Cerebellar nuclear complex (tissue), 1 donor: ENCODE measurements around the gene ABLIM2.
"Not testable (repeated sequence)": the region's sequence is repeated elsewhere in the genome, so short reads cannot be mapped to it uniquely, and the experiment has no call there.

ENCODE experiments used
- DNase-seq, 2 experiments: peaks; one replicate each; lab custom pipeline; 2025; lab: John Stamatoyannopoulos, UW

ABLIM2 gene

DNA sequence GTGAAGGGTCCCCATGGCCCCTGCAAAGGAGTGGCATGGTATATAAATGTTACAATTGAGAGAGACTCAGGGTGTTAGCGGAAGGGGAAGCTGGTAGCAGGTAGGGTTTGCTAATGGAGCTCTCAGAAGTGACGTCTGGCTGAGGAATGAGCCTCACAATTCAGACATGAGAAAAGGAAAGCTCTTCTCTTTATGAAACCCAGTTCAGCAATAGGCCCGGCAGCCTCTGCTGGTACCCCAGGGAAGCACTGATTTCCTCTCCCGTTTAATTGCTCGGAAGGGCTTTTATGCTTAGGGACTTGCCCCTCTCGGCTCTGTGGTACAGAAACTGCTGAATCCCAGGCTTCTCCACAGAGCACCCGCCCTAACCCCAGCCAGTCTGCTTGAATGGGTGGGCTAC, 199.5 kb downstream of the ABLIM2 start:
- DNase-seq, result no peak

DNA sequence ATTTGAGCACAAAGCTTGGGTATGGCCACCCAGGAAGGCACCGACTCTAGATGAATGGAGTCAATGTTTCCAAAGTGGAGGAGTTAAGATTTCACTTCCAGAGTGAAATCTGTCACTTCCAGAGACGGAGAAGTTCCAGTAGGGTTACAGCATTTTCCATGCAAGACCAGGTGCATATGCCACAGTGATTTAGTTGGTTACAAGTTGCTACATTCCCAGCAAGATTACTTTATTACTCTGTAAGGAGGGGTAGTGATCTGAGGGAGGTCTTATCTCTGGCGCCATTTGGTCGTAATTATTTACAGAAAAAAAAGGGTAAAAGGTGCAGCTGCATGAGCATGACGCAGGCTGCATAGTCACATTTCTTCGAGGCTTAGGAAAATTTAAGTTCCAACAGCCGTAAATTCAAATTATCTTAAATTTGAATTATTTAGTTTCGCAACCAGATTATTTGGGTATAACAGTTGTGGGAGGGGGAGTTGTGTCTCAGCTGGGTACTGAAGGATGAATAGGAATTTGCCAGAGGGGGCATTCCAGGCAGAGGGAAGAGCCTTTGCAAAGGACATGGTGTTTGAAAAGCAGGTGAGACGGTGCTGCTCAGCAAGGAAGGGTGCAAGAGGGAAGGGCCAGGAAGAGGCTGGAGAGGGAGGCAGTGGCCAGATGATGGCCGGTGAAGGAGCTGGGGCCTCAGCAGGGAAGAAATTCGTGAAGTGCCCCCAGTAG, 201.5 kb downstream of the ABLIM2 start:
- DNase-seq, result no peak

DNA sequence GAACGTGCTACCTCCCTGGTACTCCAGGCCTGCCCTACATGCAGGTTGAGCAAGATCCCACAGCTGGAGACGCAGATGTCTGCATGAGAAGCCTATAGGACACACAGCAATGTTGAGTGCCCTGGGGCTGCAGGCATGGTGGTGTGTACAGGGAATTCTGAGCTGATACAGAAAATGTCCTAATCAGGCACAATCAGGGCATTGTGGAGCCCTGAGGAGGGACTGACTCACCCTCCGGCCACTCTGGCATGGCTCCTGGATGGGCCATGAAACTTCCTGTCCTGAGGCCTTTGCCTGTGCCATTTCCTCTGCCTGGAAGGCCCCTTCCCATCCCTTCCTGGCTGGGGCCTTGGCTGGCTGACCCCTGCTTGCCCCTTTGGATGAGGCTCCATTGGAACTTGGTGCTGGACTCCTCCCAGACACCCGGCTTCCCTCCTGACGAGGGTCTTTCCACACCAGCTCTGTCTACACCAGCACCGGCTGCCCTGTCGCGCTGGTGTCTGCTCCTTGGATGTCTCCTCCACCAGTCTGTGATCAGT, 202.3 kb downstream of the ABLIM2 start:
- no peak for DNase-seq

DNA sequence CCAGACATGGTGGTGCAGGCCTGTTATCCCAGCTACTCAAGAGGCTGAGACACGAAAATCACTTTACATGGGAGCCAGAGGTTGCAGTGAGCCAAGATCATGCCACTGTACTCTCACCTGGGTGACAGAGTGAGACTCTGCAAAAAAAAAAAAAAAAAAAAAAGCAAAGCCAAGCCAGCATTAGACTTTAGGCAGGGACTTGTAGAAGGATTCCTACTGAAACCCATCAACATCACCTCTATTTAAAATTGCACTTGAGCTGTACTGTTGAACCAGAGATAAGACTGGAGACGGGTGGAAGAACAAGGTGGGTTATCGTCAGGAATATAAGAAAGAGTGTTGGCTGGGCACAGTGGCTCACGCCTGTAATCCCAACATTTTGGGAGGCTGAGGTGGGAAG, 203.2 kb downstream of the ABLIM2 start:
- DNase-seq, result no peak

DNA sequence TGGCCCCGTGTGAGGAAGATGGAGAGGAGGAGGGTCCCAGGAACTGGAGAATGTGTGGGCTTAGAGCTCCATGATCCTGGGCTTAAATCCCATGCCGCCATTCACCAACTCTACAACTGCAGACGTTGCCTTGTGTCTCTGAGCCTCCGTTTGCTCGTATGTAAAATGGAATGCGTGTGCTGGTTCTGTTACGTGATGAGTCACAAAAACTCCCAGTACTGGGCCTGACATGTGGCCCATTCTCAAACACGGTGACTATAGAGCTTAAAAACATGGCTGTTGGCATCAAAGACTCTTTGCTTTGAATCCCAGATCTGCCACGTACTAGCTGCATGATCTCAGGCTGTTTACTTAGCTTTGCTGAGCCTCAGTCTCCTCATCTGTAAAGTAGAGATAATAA, 206.0 kb downstream of the ABLIM2 start:
- no peak for DNase-seq

DNA sequence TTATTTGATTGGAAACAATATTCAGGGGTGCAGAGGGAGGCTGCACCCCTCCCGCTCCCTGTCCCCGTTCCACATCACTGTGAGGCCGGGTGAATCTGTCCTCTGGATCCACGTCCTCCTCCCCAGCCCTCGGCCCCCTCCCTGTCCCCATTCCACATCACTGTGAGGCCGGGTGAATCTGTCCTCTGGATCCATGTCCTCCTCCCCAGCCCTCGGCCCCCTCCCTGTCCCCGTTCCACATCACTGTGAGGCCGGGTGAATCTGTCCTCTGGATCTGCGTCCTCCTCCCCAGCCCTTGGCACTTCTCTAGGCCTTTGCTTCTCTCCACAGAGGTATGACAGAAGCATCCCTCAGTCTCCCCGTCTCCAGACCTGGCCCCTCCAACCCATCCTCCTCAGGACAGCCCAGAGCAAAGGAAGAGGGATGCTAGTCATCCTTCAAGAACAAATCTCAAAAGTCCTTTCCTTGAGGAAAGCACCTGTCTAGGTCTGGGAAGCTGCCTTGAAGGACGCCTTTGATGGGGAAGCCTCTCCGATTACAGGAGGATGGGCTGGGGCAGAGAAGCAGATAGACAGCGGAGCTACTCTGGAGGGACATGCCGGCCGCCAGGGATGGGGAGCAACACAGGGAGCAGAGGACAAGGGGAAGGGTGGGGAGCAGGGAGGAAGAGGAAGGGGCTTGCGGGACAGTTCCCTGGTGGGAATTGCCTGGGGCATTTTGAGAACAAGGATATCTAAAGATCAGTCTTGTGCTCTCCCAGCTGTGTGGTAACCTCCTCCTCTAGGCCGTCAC, 208.1 kb downstream of the ABLIM2 start:
- DNase-seq, result no peak

DNA sequence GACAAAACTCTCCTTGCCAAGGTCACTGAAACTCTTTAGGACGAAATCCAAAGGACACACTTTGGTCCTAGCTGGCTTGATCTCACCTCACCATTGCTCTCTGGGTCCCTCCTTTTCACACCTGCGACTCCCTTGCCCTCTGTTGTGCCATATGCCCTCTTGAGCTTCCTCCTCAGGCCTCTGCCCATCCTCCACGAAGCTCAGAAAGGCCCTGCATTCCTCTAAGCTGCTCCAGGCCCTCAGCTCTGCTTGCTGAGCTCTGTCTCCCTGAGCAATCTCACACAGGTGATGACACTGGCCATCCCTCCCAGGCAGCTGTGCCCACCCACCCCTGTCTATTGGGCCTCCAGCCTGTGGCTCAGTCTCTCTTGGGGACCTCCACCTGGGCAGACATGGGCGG, 208.9 kb downstream of the ABLIM2 start:
- no peak for DNase-seq

DNA sequence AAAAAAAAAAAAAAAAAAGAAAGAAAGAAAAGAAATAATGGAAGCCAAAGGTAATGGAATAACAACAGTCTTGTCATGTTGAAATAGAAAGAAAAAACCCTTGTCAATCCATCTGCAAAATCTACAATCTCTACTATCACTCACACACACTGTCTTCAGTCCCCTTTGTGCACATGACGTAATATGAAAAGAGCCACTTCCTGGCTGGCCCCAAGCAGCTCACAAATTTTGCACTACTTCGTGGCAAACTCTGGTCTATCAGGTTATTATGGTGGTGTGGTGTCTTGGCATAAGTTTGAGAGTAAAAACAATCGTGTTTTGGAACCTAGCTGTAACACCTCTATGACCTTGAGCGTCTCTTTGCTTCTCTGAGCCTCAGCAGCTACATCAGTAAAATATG, 210.7 kb downstream of the ABLIM2 start:
- DNase-seq, result no peak

DNA sequence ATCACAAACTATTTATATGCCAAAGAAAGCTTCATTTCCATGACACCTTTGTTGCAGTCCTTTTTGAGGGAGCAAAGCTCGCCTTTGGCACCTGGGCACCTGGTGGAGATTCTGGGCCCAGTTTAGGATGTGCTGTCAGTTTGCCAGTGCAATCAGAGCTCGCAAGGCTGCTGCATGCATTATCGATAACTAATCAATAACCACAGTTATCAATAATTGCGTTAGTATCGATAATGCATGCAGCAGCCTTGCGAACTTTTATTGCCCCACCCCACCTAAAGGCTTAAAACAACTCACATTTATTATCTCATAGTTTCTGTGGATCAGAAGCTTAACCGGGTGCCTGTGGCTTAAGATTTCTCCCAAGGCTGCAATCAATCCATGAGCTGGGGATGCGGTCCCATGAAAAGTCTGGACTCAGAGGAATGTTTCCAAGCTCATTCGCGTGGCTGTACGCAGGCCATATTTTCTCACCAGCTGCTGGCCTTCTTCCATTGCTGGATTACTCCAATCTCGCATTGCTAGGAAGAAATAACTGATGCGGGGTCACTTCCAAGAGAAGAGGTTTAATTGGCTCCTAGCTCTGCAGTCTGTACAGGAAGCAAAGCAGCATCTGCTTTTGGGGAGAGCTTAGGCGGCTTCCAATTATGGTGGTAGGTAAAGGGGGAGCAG, 212.8 kb downstream of the ABLIM2 start:
- DNase-seq, result no peak

DNA sequence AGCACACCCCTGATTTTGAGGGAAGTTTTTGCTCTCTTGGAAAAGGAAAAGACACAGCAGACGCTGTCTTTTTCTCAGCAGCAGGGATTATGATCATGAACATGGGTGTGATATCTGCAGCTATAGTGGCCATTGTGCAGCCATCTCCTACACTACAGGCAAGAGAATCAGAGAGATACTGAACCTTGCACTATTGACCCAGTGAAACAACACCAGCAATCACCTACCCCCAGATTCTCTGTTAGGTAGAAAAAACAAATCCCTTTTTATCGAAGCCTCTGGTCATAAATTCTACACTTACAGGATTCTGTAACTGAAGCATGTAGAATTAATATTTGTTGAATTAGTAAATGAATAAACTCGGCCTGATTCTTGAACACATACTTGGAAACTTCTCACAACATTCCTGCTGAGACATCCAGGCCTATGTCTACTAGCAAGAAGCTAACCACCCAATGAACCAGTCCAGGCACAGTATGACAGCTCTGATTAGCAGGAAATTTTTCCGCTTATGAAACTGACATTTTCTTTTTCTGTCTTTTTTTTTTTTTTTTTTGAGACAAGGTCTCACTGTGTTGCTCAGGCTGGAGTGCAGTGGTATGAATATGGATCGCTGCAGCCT, 213.9 kb downstream of the ABLIM2 start:
- DNase-seq, result no peak

DNA sequence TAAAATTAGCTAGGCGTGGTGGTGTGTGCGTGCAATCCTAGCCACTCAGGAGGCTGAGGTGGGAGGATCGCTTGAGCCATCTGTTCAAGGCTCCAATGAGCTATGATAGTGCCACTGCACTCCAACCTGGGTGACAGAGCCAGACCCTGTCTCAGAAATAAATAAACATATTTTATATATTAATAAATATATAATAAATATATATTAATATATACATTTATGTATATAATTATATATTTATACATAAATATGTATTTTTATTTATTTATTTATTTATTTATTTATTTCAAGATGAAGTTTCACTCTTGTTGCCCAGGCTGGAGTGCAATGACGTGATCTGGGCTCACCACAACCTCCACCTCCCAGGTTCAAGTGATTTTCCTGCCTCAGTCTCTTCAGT, 214.9 kb downstream of the ABLIM2 start:
- not testable (repeated sequence) for DNase-seq

DNA sequence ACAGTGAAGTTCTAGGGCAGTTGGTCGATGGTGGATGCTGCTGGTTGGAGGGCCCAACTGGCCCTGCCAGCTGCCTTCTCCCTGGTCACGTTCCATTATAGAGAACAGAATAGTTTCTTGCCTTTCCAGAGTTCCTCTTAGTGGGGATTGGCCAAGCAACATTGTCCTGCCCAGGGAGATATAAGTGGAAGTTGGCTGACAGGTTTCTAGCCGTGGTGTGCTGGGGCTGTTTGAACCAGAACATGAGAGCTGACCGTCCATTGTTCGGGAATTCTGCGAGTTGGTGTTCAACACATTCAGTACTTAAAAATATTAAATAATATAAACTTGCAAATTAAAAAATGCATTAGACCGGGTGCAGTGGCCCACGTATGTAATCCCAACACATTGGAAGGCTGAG, 215.4 kb downstream of the ABLIM2 start:
- DNase-seq, result no peak

DNA sequence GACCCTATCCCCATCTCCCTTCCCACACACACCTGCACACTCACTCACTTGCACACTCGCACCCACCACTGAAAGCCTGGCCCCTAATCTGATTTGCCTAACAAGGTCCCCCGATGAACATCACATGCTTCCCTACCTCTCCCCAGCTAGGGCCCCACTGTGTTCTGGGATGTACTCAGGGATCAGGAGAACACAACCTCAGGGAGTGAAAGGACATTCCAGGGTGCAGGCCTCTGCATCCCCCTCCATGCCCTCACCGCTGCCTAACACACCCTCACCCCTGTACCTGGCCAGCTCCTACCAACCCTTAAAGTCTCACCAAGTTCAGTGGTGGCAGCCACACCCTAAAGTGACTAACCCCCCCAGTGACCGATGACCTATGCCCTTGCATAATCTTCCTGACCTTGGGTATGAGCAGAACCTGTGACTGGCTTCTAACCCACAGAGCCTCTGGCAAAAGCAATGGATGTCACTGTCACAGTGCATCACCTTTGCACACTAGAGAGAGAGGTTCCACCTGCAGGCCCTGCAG, 216.6 kb downstream of the ABLIM2 start:
- no peak for DNase-seq

DNA sequence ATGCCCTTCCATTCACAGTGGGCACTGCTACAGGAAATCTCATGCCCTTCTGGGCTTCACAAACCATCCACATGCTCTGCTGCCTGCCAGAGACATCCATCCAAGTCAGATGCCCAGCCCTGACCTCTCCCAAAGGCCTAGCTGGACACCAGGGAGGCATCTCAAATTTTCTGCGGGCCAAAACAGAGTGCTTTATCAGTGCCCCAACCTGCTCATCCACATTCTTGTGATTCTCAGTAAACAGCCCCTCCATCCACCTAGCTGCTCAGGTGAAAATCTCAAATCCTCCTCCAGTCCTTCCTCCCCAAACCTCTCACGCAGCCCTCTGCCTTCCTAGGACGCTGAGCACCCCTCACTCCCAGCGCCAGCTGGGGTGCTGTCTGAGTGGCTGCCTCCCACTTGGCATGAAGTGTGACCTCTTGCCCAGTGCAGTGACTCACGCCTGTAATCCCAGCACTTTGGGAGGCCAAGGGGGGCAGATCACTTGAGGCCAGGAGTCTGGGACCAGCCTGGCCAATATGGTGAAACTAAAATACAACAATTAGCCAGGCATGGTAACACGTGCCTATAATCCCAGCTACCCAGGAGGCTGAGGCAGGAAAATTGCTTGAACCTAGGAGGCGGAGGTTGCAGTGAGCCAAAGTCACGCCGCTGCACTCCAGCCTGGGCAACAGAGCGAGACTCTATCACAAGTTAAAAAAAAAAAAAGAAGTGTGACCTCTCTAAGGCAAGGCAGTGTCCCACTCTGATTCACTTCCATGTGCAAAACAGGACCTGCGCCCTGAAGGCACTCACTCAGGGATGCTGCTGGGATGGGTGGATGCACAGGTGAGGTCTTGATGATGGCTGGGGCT, 217.3 kb downstream of the ABLIM2 start:
- DNase-seq, result no peak

DNA sequence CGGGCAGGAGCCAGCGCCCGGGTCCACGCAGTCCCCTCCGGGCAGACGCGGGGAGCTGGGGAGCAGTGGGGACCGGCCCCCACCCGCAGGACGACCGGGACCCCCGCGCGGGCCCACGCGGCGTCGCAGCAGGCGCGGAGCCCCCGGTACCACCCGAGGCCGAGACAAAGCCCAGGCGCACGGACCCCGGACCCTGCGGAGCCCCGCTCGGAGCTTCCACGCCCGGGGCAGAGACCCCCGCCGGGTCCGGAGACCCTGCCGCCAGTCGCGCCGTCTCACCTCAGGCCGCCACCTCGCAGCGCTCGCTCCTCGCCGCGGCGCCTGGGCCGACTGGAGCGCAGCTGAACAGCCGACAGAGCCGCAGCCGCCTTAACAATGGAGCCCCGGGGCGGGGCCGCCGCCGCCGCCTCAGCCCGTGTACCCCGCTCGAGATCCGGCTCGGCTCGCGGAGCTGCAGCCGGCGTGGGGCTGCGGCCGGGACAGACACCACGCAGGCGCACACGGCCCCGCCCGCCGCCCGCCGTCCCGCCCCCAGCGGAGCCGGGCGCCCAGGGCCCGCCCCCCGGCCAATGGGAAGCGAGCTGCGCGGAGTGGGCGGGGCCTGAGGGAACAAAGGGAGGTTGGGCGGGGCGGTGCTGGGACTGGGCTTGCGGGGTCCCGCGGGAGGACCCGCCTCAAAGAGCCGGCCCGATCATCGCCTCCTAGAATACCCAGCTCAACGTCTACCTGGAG, 219.1 kb downstream of the ABLIM2 start, which contains the start of gene AFAP1:
TSS of gene AFAP1 (minus strand) at position 485 of the 732 bp plus-strand sequence. CDS start 67,783 bp downstream, outside the sequence.
- DNase-seq, result peak in 1 of 2 experiments; percentile 23

DNA sequence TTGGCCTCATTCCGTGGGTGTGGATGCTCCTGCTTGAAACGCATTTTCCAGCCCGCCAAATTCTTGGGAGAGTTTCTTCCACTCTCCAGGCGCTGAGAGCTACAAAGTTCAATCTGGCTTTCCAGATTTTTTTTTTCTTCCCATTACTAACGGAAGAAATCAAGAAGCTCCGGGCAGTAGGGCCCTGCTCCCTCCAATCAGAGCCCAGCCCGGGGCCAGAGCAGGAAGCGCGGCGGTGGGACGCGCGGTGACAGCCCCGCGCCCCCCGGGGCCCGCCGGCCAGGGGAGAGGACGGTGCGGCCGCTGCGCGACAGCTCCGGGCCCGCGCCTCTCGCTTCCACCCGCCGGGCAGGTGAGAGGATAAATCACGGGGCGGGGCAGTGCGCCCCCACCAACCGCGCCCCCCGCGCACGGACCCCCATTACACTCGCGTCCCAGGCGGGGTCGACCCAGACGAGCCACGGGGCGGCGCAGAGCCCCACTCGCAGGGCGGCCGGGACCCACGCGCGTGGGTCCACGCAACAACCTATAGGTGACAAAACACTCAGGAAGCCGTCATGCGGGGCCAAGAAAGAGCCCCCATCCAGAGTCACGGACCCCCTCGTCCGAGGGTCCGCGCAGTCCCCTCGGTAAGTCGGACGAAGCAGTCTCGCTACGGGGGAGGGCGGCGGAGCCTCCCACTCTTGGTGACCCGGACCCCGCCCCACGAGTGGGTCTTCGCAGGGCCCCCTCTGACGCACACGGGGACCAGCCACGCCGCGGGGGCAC, 219.8 kb downstream of the ABLIM2 start:
- no peak for DNase-seq

DNA sequence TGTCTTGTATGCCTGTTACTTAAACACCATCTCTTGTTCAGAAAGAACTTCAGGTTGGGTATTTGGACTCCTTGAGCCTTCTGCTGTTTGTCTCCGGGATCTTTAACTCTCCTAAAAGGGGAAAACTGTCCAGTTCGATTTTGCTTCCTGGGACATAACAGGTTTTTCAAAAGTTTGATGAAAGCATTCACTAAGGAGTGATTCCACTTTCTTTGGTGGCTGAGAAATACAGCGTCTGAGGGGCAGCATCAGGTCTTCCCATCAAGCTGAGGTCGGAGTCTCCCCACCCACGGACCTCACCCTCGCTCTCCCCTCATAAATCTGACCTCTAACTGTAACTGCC, 220.4 kb downstream of the ABLIM2 start:
- no peak for DNase-seq

DNA sequence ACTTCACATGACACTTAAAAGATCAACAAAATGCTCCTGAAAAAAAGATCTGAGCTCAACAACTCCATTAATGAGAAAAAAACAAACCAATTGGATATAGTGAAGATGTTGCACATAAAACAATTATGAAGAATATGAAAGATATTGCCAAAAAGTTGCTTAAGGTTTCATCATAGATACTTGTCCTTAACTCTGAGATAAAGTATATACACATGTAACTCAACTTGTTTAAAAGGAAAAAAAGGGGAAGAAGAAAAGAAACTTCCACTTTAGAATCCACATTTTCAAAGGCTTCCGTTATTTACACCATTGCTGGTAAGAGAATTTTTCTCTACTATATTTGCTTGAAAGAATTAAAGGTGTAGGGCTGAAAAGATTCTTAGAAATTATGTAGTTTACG, 221.6 kb downstream of the ABLIM2 start:
- no peak for DNase-seq
